ENCODE data around the gene DCLRE1A.

Gene DCLRE1A

GRCh38 chr10:113859261-113859660 is 5.4 kb upstream of the DCLRE1A start:
- TF ChIP-seq ZFX (IDR thresholded peaks at IDR 0.05; ENCODE audit: borderline replicate concordance), result no peak
- no peak for TF ChIP-seq CTCF (IDR thresholded peaks at IDR 0.05)
- no peak overlapping the region for H3K27ac ChIP-seq

- peak overlapping the region; percentile 87 for H3K27ac ChIP-seq
- TF ChIP-seq ZFX (IDR thresholded peaks at IDR 0.05; ENCODE audit: borderline replicate concordance) (no peak), CTCF (IDR thresholded peaks at IDR 0.05) (no peak)
Measured at GRCh38 chr10:113858541-113858940, 4.7 kb upstream of the DCLRE1A start.

GRCh38 chr10:113857210-113857609 is 3.3 kb upstream of the DCLRE1A start:
- no peak for TF ChIP-seq CTCF (IDR thresholded peaks at IDR 0.05)
- peak overlapping the region; percentile 87 for H3K27ac ChIP-seq

- TF ChIP-seq ZFX (IDR thresholded peaks at IDR 0.05; ENCODE audit: borderline replicate concordance) (no peak), CTCF (IDR thresholded peaks at IDR 0.05) (no peak)
- H3K27ac ChIP-seq, result peak overlapping the region; percentile 87
Measured at GRCh38 chr10:113856563-113856962, 2.7 kb upstream of the DCLRE1A start.

GRCh38 chr10:113854761-113855588 is 1.1 kb upstream of the DCLRE1A start:
- peak overlapping the region; percentile 87 for H3K27ac ChIP-seq
- TF ChIP-seq ZFX (IDR thresholded peaks at IDR 0.05; ENCODE audit: borderline replicate concordance) (no peak), CTCF (IDR thresholded peaks at IDR 0.05) (no peak)

- TF ChIP-seq CTCF (IDR thresholded peaks at IDR 0.05) (no peak), ZFX (IDR thresholded peaks at IDR 0.05; ENCODE audit: borderline replicate concordance) (no peak)
- H3K27ac ChIP-seq, result peak overlapping the region; percentile 87
Measured at GRCh38 chr10:113853578-113854012, 287 bp downstream of the DCLRE1A start.

GRCh38 chr10:113849946-113850345 is 3.9 kb downstream of the DCLRE1A start:
- no peak overlapping the region for H3K27ac ChIP-seq
- TF ChIP-seq CTCF (IDR thresholded peaks at IDR 0.05), result no peak
- no peak for TF ChIP-seq ZFX (IDR thresholded peaks at IDR 0.05; ENCODE audit: borderline replicate concordance)
